OCI-LY3 (cell line): ENCODE measurements around the gene CCND1.

Experiments used
- H2AFZ ChIP-seq: fragments of 200-600, 300-600 bp; shearing (Covaris generic); 2 replicates; pipeline ENCODE4 v1.6.0; 2014; ENCODE audit warnings: antibody characterized with exemption, low read depth, low read length
- H3K27ac ChIP-seq: fragments of 200-600, 300-600 bp; sonication (generic); 2 replicates; pipeline ENCODE4 v1.5.1; 2014; ENCODE audit warnings: mild to moderate bottlenecking, low read length, moderate library complexity, mixed read lengths
- H3K27me3 ChIP-seq: fragments of 200-600, 300-600 bp; sonication (generic); 2 replicates; pipeline ENCODE4 v1.6.1; 2014; ENCODE audit warnings: low read depth, low read length, mixed read lengths
- H3K36me3 ChIP-seq: fragments of 200-600, 300-600 bp; sonication (generic); replicated peaks from 2 replicates; pipeline ENCODE3; 2014; ENCODE audit warnings: low read depth, low read length, mixed read lengths
- H3K4me1 ChIP-seq: fragments of 300-600, 200-600 bp; sonication (generic); 2 replicates; pipeline ENCODE4 v1.6.1; 2014; ENCODE audit warnings: low read length, mixed read lengths
- H3K4me2 ChIP-seq: fragments of 200-600, 300-600 bp; sonication (generic); 2 replicates; pipeline ENCODE4 v1.6.1; 2014; ENCODE audit warnings: low read length, mixed read lengths
- H3K4me3 ChIP-seq: fragments of 300-600, 200-600 bp; sonication (generic); 2 replicates; pipeline ENCODE4 v1.5.1; 2014; ENCODE audit warnings: antibody characterized with exemption, mild to moderate bottlenecking, low read length, moderate library complexity
- H3K79me2 ChIP-seq: fragments of 300-600, 200-600 bp; shearing (Covaris generic); 2 replicates; pipeline ENCODE4 v1.6.1; 2014; ENCODE audit warnings: mild to moderate bottlenecking, low read length, mixed read lengths
- H3K9ac ChIP-seq: fragments of 300-600, 200-600 bp; shearing (Covaris generic); 2 replicates; pipeline ENCODE4 v1.6.0; 2014; ENCODE audit warnings: mild to moderate bottlenecking, low read length, moderate library complexity
- H3K9me3 ChIP-seq: fragments of 200-600, 300-600 bp; shearing (Covaris generic); 2 replicates; pipeline ENCODE4 v1.6.1; 2014; ENCODE audit warnings: low read length, mixed read lengths; ENCODE audit not compliant: insufficient read depth
- H4K20me1 ChIP-seq: fragments of 200-600, 300-600 bp; sonication (generic); 2 replicates; pipeline ENCODE4 v1.6.1; 2016; ENCODE audit warnings: low read length, mixed read lengths; ENCODE audit not compliant: insufficient read depth
- CTCF ChIP-seq: fragments of 200-600, 300-600 bp; sonication (generic); IDR thresholded peaks from 2 replicates; pipeline ENCODE4 v1.5.1; 2014; ENCODE audit warnings: antibody characterized with exemption, low read length, low read depth
- EZH2phosphoT487 ChIP-seq: fragments of 200-600 bp; shearing (Covaris generic); IDR thresholded peaks from 2 replicates; pipeline ENCODE4 v1.6.1; 2018; ENCODE audit warnings: antibody characterized with exemption, mixed run types, low read depth

The CCND1 gene

GRCh38 chr11:69662021-69662698 is 21.2 kb downstream of the CCND1 start:
- no peaks in the 10 kb centered on the region for H3K9me3 ChIP-seq
- H4K20me1 ChIP-seq, result no peaks in the 10 kb centered on the region
- H3K4me3 ChIP-seq, result no peak overlapping the region
- no peak overlapping the region for H3K4me2 ChIP-seq
- TF ChIP-seq CTCF (no peak), EZH2phosphoT487 (no peak)
- H2AFZ ChIP-seq, result no peak overlapping the region
- no peak overlapping the region for H3K9ac ChIP-seq
- H3K79me2 ChIP-seq, result no peaks in the 10 kb centered on the region
- no peak overlapping the region for H3K27ac ChIP-seq
- H3K27me3 ChIP-seq, result no peaks in the 10 kb centered on the region
- no peaks in the 10 kb centered on the region for H3K4me1 ChIP-seq
- H3K36me3 ChIP-seq, result peaks cover under 1% of the 10 kb centered on the region

GRCh38 chr11:69662806-69663205 is 21.9 kb downstream of the CCND1 start:
- TF ChIP-seq EZH2phosphoT487, result no peak
- TF ChIP-seq CTCF, result no peak
- H3K27ac ChIP-seq, result no peak overlapping the region

GRCh38 chr11:69663326-69663725 is 22.4 kb downstream of the CCND1 start:
- H3K9ac ChIP-seq, result no peak overlapping the region
- H3K79me2 ChIP-seq, result no peaks in the 10 kb centered on the region
- no peak overlapping the region for H3K4me2 ChIP-seq
- no peaks in the 10 kb centered on the region for H3K4me1 ChIP-seq
- no peak for TF ChIP-seq CTCF
- TF ChIP-seq EZH2phosphoT487, result no peak
- H3K27me3 ChIP-seq, result no peaks in the 10 kb centered on the region
- no peaks in the 10 kb centered on the region for H4K20me1 ChIP-seq
- H3K9me3 ChIP-seq, result no peaks in the 10 kb centered on the region
- H3K36me3 ChIP-seq, result peaks cover 5% of the 10 kb centered on the region
- H3K27ac ChIP-seq, result no peak overlapping the region
- no peak overlapping the region for H2AFZ ChIP-seq
- H3K4me3 ChIP-seq, result no peak overlapping the region

More at GRCh38 chr11:69662806-69663205, 21.9 kb downstream of the CCND1 start:
- no peaks in the 10 kb centered on the region for H3K4me1 ChIP-seq
- peaks cover 5% of the 10 kb centered on the region for H3K36me3 ChIP-seq
- no peaks in the 10 kb centered on the region for H3K79me2 ChIP-seq
- no peak overlapping the region for H3K4me3 ChIP-seq
- no peak overlapping the region for H3K9ac ChIP-seq
- no peaks in the 10 kb centered on the region for H3K27me3 ChIP-seq
- no peak overlapping the region for H3K4me2 ChIP-seq
- H2AFZ ChIP-seq, result no peak overlapping the region
- H3K9me3 ChIP-seq, result no peaks in the 10 kb centered on the region
- no peaks in the 10 kb centered on the region for H4K20me1 ChIP-seq

- H3K4me2 ChIP-seq, result no peak overlapping the region
- no peaks in the 10 kb centered on the region for H3K79me2 ChIP-seq
- peaks cover 7% of the 10 kb centered on the region for H3K36me3 ChIP-seq
- H3K27ac ChIP-seq, result no peak overlapping the region
- H3K9me3 ChIP-seq, result no peaks in the 10 kb centered on the region
- no peak for TF ChIP-seq CTCF
- no peaks in the 10 kb centered on the region for H4K20me1 ChIP-seq
- no peak overlapping the region for H3K9ac ChIP-seq
- H3K4me3 ChIP-seq, result no peak overlapping the region
- no peaks in the 10 kb centered on the region for H3K27me3 ChIP-seq
- no peaks in the 10 kb centered on the region for H3K4me1 ChIP-seq
- no peak overlapping the region for H2AFZ ChIP-seq
These were observed 23.3 kb downstream of the CCND1 start for GRCh38 chr11:69664103-69664775.
